ENCODE results near the gene ARMC2.

DNA sequence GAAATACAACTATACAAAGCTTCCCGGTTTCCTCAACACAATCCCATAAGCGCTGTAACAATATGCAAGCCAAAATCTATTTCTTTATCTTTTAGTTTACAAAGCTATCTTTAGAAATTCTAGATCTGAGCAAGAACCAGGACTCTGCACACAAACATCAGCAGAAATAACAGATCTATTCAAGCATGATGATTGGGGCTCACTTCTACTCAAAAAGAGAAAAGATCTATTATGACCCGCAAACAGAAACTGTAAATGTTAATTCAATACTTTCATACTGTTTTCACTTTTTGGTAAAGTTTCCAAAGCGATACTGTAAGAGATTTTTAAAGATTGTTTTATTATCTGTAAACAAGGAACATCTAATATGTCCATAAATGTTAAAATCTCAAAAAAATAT lies 159.8 kb downstream of the ARMC2 start:
- TF ChIP-seq CTCF (IDR thresholded peaks at IDR 0.05; ENCODE audit: insufficient read depth, low read depth, low read length) (no peak), EZH2 (IDR thresholded peaks at IDR 0.05; ENCODE audit: insufficient read depth, low read length) (no peak)
